HG03354 (cell line): ENCODE data around the gene PGGHG.
A peak's percentile ranks its signal among the peaks of the same experiment; 100 is the strongest.
"Not testable (repeated sequence)": the region's sequence is repeated elsewhere in the genome, so short reads cannot be mapped to it uniquely, and the experiment has no call there.

Experiments used
- ATAC-seq: cut with Tn5 transposase; IDR thresholded peaks from one replicate; pipeline ENCODE4 v1.9.1; 2021; ENCODE audit warnings: mild to moderate bottlenecking; ENCODE audit not compliant: unreplicated experiment, poor library complexity, severe bottlenecking

The PGGHG gene

DNA sequence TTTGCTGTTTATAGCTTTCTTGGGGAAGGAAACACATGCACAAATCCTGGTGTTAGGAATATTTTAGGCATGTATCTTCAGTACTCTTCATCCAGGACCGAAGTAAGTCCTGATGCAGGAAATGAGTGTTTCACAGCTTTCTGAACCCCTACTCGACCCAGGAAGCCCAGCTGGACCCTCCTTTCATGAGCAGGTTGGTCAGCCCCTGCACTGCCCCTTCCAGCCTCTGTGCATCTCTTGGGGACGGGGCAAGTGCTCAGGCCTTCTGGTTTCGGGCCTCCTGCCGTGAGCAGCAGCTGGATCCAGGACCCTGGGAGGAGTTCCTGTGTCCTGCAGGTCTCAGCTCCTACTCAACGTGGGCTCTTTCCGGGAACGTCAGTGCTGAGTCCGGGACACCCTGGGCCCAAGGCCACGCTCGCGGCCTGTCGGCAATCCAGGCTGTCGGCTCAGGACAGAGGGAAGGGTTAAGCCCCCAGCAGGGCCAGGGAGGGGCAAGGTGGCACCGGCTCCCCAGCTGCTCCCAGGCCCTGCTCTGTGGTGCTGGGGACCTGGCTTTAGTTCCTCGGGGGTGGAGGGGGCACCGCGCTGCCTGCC lies 21.1 kb downstream of the PGGHG start:
- ATAC-seq, result not testable (repeated sequence)

DNA sequence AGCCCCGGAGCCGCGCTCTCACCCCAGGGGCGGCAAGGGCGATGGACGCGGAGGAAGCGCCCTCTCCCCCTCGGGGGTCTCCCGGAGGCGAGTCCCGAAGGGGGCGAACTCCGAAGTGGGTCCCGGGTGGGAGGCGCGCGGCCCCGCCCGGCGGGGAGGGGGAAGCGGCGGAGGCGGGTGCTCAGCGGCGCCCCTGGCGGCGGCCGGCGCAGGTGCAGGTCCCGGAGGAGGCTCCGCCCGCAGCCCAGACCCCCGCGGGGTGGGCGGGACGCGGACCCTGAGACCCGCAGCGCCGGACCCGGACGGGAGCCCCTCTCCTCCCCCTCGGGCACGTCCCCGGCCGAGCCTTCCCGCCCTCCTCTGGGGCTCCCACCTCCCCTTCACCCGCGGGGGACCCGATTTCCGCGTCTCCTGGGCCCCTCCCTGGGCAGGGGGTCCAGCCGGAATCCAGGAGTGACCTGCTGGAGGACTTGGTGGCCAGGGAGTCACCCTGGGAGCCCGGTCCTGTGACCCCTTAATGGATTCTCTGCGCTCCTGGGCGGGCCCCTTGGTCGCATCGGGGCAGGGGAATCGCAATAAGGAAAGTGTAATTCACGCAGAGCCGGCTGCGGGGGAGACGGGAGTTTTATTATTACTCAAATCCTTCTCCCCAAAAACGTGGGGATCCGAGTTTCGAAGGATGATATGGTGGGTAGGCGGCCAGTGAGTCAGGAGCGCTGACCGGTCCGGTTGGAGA lies 22.3 kb downstream of the PGGHG start:
- peak; percentile 46 for ATAC-seq

DNA sequence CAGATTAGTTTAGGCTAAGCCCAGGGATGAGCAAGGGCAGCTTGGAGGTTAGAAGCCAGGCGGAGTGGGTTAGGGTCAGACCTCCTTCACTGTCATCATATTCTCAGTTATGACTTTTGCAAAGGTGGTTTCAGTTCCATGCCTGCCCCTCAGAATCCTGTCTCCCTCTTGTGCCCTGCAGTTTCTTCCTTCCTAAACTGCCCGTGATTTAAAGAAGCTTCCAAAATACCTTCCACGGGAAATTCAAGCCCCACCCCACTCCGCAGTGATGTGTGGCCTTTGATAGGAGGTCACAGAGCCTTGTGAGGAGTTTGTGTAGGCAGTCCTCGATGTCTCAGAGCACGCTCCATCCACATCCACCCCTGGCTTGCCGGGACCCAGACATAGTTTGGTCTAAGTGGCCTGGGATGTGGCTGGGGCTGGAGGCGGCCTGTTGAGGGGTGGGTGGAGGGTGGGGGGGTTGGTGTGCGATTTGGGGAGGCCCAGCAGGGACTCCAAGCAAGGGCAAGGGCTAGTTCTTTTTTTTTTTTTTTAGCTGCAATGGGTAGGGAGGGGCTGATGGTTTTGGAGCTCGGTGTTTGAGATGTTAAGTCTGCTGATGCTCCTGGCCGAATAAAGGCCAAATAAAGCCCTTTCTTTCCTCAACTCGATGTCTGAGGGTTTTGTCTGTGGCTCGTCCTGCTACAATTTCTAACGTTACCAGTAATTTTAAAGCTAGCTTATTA lies 23.3 kb downstream of the PGGHG start:
- ATAC-seq, result no peak

DNA sequence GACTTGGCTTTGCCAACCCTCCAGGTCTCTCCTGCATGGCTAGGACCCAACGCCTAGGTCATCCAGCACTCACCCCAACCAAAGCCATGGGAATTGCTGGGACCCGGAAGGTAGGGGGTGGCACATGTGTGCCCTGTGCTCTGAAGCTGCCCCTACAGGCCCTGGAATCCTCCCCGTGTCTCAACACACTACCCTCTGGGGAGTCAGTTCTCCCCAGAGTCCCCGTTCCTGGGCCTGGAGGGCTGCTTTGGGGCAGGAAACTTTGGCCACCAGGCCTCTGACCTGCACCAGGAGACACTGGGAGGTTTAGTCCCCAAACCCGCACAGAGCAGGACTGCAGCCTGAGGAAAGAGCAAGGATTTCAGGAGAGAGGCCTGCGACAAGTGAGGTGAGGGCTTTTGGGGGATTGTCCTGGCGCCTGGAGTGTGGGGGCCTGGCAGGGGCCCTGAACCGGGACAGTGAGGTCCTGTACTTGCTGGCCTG lies 24.4 kb downstream of the PGGHG start:
- no peak for ATAC-seq

DNA sequence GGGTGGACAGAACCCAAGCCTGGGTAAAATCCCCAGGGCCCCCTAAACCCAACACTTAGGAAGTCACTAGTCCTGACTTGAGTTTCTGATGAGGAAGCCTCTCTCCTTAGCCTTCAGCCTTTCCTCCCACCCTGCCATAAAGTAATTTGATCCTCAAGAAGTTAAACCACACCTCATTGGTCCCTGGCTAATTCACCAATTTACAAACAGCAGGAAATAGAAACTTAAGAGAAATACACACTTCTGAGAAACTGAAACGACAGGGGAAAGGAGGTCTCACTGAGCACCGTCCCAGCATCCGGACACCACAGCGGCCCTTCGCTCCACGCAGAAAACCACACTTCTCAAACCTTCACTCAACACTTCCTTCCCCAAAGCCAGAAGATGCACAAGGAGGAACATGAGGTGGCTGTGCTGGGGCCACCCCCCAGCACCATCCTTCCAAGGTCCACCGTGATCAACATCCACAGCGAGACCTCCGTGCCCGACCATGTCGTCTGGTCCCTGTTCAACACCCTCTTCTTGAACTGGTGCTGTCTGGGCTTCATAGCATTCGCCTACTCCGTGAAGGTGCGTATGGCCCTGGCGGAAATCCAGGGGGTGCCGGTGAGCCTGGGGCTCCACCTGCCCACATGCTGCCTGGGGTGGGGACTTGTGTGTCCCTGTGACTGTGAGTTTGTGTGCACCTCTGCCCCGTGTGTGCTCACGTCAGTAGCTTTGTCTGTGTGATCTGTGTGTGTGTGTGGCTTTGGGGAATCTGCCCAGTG lies 25.0 kb downstream of the PGGHG start, which contains the start of gene IFITM1:
IFITM1 (plus strand) TSS at position 254 of the 767 bp plus-strand sequence; CDS start at position 385, 131 bp downstream.
- ATAC-seq, result peak; percentile 40

DNA sequence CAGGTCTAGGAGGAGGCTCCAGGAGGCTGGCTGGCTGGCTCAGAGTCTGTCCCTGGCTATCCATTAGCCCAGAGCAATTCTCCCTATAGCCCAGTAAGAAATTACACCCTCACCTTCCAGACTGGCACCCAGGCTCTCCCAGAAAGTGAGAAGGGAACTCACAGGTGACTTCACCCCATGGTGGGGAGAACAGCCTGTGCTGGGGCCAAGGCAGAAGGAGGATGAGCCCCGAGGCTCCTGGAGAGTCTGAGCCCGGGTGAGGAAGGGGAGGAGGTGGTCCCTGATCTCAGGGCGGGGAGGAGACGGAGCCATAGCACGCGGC lies 25.6 kb downstream of the PGGHG start:
- ATAC-seq, result not testable (repeated sequence)

DNA sequence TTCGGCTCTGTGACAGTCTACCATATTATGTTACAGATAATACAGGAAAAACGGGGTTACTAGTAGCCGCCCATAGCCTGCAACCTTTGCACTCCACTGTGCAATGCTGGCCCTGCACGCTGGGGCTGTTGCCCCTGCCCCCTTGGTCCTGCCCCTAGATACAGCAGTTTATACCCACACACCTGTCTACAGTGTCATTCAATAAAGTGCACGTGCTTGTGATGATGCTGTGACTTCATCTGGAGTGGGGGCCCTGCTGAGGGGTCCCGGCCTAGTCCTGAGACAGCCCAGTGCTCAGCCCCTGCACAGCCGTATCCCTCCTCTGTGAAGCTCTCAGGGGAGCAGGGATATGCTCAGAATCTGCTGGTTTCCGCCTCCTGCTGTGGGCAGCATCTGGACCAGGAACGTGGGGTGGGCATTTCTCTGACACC lies 26.1 kb downstream of the PGGHG start:
- no peak for ATAC-seq

DNA sequence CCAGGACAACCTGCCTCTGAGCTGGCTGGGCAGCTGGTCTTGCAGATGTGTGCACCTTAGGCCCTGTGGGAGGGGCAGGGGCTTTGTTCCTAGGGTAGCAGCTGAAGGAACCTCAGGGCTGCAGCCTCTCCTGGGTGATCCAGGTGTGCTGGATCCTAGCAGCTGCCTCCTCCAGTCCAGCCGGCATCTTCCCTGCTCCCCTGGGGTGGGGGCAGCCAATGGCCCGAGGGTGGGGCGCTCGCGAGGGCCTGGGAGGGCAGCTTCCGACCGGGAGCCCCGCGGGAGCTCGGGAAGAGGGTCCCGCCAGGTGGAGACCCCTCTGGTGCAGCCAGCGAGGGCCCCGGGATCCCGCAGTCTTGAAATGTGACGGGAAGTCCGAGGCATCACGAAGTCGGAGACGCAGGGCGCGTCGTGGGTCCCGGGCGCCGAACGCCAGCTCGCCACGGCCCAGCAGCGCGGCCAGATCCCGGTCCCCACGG lies 26.6 kb downstream of the PGGHG start:
- no peak for ATAC-seq

DNA sequence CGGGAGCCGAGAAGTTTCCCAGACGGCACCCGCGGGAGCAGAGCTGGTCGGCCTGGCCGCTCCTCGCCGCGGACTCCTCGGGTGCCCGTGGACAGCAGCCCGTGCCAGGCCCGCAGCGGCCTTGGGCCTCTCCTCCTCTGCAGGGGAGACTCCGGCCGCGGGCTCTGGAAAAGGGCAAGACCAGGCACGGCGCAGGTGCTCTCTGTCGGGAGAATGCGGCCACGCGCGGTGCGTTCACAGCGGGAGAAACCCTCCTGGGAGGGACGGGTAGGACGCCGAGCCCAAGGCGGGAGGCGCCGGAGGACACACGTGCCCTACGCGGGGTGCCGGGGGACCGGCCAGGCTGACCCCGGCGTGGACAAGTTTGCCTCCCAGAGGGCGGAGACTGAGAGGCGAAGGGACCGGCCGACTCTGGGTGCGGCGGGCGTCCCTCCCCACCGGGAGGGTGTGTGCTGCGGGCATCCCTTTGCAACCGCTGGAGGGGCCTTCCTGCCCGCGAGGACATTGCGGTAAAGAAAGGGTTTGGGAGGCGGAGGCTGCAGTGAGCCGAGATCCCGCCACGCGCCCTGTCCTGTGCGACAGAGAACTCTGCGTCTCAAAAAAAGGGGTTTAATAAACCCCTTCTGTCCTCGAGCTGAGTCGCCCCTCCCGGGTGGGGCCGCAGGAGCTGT lies 27.2 kb downstream of the PGGHG start:
- no peak for ATAC-seq

DNA sequence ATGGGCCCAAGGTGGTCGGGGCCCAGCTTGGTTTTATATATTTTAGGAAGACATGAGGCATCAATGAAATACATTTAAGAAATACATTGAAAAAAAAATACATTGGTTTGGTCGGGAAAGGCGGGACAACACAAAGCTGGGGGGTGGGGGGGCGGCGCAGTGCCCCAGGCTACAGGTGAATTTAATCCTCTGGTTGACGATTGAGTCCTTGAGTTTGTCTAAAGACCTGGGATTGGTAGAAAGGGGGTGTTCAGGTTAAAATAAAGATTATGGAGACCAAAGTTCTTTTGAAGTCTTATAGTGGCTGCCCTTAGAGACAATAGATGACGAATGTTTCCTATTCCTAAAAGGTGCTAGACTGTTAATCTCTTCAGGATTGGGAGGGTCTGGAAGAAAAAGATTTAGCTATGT lies 28.0 kb downstream of the PGGHG start:
- no peak for ATAC-seq

DNA sequence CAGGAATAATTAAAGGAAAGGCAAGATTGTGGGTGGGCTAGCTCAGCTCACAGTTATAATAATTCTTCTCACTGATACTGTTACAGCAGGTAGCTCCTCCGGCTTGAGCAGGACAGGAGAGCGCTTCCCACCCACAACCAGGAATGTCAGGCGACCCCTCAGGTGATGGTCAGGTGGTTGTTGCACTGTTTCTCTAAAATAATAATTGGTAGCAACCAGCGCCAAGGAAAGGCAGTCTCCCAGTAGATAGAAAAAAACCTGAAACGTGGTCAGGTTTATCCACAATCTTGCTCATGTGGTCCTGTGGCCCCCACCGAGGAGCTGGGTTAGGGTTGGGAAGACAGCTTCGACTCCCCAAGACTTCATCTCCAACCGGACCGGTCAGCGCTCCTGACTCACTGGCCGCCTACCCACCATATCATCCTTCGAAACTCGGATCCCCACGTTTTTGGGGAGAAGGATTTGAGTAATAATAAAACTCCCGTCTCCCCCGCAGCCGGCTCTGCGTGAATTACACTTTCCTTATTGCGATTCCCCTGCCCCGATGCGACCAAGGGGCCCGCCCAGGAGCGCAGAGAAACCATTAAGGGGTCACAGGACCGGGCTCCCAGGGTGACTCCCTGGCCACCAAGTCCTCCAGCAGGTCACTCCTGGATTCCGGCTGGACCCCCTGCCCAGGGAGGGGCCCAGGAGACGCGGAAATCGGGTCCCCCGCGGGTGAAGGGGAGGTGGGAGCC lies 28.9 kb downstream of the PGGHG start:
- peak; percentile 1 for ATAC-seq

DNA sequence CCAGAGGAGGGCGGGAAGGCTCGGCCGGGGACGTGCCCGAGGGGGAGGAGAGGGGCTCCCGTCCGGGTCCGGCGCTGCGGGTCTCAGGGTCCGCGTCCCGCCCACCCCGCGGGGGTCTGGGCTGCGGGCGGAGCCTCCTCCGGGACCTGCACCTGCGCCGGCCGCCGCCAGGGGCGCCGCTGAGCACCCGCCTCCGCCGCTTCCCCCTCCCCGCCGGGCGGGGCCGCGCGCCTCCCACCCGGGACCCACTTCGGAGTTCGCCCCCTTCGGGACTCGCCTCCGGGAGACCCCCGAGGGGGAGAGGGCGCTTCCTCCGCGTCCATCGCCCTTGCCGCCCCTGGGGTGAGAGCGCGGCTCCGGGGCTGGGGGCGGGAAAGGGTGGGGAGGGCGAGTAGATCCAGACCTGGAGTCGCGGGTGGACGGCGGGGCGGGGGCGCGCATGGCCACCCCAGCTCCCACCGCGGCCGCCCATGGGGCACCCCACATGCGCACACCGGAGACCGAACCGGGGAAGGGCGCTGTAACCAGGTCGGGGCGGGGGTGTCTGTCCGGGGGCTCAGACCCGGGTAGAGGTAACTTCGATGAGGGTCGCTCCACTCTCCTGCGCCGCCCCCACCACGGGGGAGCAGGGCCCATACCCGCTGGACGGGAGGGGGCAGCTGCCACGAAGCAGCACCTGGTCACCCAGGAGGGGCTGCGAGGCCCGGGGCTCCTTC lies 29.6 kb downstream of the PGGHG start:
- ATAC-seq, result peak; percentile 54

DNA sequence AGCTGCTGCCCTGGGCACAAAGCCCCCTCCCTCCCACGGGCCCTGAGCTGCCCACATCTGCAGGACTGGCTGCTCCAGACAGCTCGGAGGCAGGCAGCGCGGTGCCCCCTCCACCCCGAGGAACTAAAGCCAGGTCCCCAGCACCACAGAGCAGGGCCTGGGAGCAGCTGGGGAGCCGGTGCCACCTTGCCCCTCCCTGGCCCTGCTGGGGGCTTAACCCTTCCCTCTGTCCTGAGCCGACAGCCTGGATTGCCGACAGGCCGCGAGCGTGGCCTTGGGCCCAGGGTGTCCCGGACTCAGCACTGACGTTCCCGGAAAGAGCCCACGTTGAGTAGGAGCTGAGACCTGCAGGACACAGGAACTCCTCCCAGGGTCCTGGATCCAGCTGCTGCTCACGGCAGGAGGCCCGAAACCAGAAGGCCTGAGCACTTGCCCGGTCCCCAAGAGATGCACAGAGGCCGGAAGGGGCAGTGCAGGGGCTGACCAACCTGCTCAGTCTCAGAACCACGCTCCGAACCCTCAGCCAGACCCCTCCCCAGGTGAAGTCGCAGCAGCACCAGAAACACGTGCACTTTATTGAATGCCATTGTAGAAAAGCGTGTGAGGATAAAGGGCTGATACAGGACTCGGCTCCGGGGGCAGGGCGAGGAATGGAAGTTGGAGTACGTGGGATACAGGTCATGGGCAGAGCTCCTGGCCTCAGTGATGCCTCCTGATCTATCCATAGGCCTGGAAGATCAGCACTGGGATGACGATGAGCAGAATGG lies 30.4 kb downstream of the PGGHG start:
- ATAC-seq, result peak; percentile 23

DNA sequence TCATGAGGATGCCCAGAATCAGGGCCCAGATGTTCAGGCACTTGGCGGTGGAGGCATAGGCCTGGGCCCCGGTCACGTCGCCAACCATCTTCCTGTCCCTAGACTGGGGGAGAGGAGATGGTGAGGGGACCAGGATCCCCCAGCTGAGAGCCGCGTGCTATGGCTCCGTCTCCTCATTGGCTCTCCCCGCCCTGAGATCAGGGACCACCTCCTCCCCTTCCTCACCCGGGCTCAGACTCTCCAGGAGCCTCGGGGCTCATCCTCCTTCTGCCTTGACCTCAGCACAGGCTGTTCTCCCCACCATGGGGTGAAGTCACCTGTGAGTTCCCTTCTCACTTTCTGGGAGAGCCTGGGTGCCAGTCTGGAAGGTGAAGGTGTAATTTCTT lies 31.0 kb downstream of the PGGHG start:
- ATAC-seq, result not testable (repeated sequence)

DNA sequence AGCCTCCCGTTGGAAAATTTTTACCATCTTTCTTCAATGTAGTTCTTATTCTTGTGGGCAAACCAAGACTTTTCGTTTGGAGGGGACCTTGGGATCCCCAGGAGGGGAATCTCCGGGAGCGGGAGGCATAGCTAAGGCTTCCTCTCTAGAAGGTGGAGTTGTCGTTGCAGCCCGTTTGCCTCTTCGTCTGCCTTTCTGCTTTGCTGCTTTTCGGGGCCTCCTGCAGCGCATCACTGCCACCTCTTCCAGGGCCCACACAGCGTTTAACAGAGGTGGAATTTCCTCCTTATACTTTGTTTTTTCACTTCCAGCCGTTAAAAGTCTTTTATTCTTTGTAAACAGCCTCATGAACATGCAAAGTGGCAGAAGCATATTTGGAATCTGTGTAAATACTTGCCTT lies 35.2 kb downstream of the PGGHG start:
- no peak for ATAC-seq

DNA sequence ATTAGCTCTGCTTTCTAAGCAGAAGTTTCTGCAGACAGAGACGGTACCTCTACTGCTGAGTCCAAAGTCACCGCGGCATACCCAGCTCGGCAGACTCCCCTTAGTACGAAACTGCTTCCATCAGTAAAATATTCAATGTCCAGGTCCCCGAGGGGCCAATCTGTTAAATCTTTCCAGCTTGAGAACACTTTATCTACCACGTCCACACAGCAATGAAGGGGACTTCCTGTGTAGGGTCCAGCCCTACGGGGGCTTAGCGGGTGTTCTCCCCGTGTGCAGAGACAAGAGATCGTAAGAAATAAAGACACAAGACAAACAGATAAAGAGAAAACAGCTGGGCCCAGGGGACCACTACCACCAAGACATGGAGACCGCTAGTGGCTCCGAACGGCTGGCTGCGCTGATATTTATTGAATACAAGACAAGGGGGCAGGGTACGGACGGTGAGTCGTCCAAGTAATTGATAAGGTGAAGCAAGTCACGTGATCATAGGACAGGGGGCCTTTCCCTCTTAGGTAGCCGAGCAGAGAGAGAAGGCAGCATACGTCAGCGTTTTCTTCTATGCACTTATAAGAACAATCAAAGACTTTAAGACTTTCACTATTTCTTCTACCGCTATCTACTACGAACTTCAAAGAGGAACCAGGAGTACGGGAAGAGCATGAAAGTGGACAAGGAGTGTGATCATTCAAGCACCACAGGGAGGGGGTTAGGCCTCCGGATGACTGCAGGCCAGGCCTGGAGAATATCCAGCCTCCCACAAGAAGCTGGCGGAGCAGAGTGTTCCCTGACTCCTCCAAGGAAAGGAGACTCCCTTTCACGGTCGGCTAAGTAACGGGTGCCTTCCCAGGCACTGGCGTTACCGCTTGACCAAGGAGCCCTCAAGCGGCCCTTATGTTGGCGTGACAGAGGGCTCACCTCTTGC lies 35.9 kb downstream of the PGGHG start:
- ATAC-seq, result not testable (repeated sequence)
